Placental epithelial cell (primary cell): ENCODE measurements around the gene VRK2. TPM values are rescaled to one million over a fixed set of nuclear protein-coding genes. Genes with fewer than 3 reads are reported as not detected.

Experiments used
- total RNA-seq: library from RNA; depleted of rRNA; stranded (reverse); fragments of >200 nt; gene quantifications from 2 replicates; pipeline ENCODE4 v1.2.3, GENCODE V29; 2012

Gene VRK2
- 33.4 and 41.5 TPM in 2 replicates for total RNA-seq

DNA sequence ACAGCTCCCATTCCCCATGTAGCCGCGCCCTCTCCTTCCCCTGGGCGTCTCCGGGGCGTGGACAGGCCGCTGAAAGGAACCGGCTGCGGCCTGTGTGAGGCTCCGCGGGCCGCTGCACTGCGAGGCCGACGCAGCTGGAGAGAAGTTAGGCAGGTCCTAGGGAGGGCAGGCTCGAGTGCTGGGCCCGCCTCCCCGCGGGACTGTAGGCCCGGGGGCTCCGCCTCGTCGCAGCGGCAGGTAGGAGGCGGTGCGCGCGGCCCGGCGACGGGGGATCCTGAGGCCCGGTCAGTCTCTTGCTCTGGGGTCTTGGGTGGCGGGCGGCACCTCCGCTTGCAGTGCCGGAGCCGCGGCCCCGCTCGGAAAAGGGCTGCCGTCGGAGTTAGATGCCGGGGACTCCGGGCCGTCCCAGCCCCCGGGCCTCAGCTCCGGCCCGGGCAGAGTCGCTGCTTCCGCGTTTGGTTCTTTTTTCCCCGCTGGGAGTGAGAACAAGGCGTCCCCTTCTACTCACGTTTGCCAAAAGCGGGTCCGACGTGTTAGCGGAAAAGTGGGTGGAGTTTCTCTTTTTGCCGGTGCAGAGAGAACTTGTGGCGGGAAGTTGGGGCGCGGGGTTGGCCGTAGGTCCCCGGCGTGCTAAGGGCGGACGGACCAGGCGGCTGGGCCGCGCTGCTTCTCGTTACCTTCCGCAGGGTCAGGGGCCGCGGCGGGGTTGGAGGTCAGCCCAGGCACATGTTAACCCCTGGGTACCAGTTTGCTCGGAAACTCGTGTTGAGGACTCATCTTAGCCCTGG is at the start of gene VRK2:
VRK2 (plus strand) TSS at position 222 of the 788 bp plus-strand sequence. CDS start 2,026 bp downstream, outside the sequence.

Other genes starting within 250 kb of the VRK2 start
- 16.1 and 17.8 TPM in 2 replicates for gene FANCL, start 194.5 kb downstream of the VRK2 start, total RNA-seq